ENCODE data around the gene CTBP1.

The CTBP1 gene

GRCh38 chr4:1193206-1194009 lies 55.5 kb downstream of the CTBP1 start:
- no peak for DNase-seq

- no peak for DNase-seq
Measured at GRCh38 chr4:1192493-1193205, 56.3 kb downstream of the CTBP1 start.

- DNase-seq = no peak
Measured at GRCh38 chr4:1192091-1192492, 56.8 kb downstream of the CTBP1 start.

GRCh38 chr4:1191621-1192020 lies 57.3 kb downstream of the CTBP1 start:
- no peak for DNase-seq

GRCh38 chr4:1187182-1187581 lies 61.7 kb downstream of the CTBP1 start:
- DNase-seq = peak; percentile 62

GRCh38 chr4:1183985-1184773 lies 64.8 kb downstream of the CTBP1 start:
- no peak for DNase-seq

- no peak for DNase-seq
Measured at GRCh38 chr4:1182313-1182712, 66.6 kb downstream of the CTBP1 start.

GRCh38 chr4:1180663-1181062 lies 68.3 kb downstream of the CTBP1 start:
- no peak for DNase-seq

GRCh38 chr4:1179976-1180375 lies 69.0 kb downstream of the CTBP1 start:
- no peak for DNase-seq

GRCh38 chr4:1179089-1179441 lies 69.9 kb downstream of the CTBP1 start:
- no peak for DNase-seq

GRCh38 chr4:1178300-1179088 lies 70.4 kb downstream of the CTBP1 start:
- DNase-seq = no peak

- DNase-seq = no peak
Measured at GRCh38 chr4:1177274-1178141, 71.4 kb downstream of the CTBP1 start.

- no peak for DNase-seq
Measured at GRCh38 chr4:1176398-1177273, 72.3 kb downstream of the CTBP1 start.

- DNase-seq = no peak
Measured at GRCh38 chr4:1175635-1176229, 73.2 kb downstream of the CTBP1 start.

- DNase-seq = no peak
Measured at GRCh38 chr4:1174941-1175634, 73.8 kb downstream of the CTBP1 start.

GRCh38 chr4:1172971-1173757 lies 75.8 kb downstream of the CTBP1 start:
- DNase-seq = no peak

GRCh38 chr4:1172228-1172851 lies 76.6 kb downstream of the CTBP1 start, which contains the start of gene SPON2:
SPON2 (minus strand) TSS chr4:1172583.
- DNase-seq = no peak
